Measurements from ENCODE around the gene PAK4.
"Not testable (repeated sequence)": the region's sequence is repeated elsewhere in the genome, so short reads cannot be mapped to it uniquely, and the experiment has no call there.

The PAK4 gene

DNA sequence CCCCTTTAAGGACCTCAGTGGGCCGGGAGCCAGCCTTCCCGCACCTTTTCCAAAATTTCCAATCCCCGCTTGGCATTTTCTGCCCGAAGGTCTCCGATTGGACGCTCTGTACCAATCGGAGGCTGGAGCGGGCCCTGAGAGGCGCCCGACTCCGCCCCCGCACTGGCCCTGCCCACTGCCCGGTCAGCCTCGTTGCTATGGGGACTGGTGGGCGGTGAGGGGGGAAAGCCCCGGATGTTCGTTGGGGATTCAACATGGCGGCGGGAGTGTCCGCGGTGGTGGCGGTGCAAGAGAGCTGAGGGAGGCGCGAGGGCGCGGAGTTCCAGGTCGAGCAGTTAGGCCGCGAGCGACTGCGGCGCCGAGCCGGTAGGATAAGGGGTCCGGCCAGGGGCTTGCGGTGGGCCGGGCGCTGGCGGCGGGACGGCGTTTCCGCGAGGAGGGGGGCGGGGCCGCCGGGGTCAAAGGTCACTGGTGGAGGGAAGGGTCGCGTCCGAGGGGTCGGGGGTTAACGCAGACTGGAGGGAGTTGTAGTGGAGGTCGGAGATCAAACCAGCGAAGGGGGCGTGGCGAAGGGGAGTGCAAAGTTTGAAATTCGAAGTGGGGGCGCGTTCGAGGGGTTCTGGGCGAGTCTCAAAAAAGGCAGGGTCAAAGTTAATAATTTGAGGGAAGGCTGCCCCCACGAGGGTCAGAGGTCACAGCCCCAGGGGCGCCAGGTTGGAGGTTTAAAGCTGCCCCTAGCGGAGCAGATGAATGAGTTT, at the start of gene PAK4:
TSS of gene PAK4 (plus strand) at position 233 of the 758 bp plus-strand sequence. CDS start 43,768 bp downstream, outside the sequence.
- DNase-seq: peak; percentile 99

DNA sequence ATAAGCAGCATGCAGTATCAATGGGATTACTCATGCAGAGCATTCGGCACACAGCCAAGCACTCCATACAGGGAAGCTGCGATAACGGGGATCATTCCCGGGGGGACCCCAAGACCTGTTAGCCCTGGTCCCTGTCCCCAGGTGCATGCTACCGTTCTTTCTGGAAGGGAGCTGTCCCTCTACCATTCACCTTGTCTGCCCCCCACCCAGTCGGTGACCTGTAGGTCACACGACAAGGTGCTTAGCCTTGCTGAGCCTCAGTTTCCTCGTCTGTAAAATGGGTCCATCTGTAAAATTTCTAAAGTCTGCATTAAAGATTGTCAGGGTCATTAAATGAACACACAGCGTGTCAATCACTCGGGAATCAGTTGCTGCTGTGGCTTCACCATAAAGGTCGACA, 48.3 kb upstream of the PAK4 start:
- no peak for DNase-seq

DNA sequence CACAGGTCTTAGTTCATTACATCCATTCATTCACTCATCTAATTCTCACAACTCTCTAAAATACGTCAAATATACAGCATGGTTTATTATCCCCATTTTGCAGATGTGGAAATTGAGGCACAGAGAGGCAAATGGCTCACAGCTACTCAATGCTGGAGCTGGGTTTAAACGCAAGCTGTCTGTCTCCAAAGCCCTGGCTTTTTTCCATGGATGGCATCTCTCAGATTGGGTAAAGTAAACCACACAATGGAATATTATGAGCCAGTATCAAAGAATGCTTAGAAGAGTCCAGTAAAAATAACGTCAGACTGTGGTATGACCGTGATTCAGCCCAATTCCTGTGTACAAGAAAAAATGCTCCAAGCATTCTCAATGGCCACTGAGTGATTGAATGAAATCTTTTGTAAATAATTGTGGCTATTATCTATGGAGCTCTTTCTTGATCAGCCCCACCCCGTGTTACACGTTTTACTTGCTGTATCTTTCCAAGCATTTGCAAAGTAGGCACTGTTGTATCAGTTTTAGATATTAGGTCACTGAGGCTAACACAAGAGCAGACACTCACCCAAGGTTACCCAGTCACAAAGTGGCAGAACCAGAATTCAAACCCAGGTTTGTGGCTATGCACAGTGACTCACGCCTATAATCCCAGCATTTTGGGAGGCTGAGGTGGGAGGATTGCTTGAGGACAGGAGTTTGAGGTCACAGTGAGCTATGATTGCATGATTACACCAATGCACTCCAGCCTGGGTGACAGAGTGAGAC, 47.0 kb upstream of the PAK4 start:
- no peak for DNase-seq

DNA sequence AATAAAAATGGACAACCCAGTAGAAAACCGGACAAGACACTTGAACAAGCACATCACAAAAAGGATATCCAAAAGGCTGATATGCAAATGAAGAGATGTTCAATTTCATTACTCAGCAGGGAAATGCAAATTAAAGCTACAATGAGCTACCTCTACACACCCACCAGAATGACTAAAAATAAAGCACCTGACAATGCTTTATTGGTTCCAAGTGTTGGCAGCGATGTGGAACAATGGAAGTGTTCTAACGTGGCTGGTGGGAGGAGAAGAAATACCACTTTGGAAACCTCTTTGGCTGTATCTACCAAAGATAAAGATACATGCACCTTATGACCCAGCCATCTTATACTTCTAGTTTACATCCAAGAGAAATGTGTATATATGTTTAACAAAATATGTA, 45.2 kb upstream of the PAK4 start:
- no peak for DNase-seq

DNA sequence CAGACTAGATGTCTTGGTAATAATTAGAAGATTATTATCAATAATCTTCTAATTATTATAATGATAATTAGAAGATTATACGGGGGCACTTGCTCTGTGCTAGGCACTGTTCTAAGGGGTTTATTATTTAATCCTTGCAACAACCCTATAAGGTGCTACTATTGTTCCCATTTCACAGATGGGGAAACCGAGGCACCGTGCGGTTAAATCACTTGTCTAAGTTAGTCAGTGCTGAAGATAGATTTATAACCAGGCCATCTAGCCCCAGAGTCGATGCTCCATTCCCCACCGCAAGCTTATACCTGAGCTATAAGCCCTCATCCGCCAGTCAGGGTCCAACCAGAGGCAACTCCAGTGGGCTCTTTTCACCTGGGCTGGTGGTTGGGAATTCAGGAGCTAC, 43.4 kb upstream of the PAK4 start:
- DNase-seq: no peak

DNA sequence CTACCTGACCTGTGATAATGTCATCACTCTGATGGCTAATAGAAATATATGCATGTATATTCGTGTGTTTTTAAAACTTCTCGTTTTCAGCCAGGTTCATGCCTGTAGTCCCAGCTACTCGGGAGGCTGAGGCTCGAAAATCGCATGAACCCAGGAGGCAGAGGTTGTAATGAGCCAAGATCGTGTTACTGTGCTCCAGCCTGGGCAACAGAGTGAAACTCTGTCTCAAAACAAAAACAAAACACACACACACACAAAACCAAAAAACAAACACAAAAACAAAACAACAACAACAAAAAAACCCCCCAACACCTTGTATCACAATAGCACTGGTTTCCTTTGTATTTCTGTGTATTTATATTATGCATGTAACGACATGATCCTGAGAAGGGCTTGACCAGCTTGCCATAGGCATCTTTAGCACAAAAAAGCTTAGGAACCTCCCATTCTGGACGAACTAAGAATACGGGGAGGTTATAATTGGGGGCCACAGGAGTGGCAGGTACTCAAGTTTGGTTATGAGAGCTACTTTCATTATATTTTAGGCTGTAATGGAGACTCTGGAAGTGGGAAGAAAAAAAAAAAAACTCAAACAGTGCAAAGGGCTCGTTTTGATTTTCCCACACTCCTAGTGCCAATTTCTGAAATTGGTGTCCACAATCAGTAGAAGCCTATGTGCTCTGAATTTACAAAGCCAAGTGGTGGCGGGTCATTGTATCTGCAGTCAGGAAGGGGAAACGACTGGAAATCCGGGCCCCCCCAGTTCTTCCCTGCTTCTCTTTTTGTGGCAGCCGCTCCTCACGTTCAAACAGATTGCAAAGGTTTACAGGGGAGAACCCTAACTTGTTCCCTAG, 42.6 kb upstream of the PAK4 start:
- DNase-seq: no peak

DNA sequence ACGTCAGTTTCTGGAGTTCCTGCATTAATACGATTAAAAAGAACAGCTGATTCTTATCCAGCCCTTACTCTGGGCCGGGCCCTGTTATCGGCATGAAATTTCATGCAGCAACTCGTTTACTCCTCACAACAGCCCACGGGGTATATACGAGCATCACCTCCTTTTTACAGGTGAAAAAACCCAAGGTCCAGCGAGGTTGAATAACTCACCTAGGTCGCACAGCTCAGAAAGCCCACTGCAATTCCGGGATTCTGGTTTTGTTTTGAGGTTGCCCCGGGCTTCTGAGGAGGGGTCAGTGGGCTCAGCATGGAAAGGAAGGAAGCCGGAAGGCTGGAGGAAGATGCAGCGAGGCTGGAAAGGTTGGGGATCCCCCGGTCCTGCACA, 42.0 kb upstream of the PAK4 start:
- DNase-seq: no peak

DNA sequence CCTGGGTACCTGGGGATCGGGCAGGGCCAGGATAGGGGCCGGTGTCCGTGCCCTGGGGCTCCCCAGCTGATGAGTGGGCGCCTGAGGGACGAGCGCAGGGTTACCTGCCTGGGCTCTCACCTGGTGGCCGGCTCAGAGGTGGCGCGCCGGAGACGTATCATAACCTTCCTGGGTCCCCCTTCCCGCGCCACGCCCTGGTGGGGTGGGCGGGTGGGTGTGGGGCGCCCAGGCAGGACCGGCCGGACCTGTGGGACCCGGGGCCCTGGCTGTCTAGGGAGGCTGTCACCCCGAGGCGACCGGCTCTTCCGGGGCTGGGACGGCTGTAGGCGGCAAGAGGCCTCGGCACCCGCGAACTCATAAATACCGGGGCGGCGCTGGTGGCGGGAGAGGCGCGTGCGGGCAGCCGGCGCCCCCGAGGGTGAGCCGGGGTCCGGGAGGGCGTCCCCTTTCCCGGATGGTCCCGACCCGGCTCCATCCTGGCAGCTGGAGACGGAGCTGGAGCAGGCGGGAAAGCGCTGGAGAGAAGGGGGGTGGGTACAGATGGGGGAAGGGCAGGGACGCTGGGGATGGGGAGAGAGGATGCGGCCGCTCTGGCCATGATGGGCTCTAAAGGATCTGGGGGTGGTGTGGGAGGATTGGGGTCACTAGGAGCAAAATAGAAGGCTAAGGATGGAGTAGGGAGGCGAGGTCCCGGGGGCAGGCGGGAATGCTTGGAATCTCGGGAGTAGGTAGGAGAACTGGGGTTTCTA, 41.4 kb upstream of the PAK4 start, which contains the start of gene ACP7:
TSS of gene ACP7 (plus strand) at position 386 of the 749 bp plus-strand sequence. CDS start 902 bp downstream, outside the sequence.
- DNase-seq: peak; percentile 17

DNA sequence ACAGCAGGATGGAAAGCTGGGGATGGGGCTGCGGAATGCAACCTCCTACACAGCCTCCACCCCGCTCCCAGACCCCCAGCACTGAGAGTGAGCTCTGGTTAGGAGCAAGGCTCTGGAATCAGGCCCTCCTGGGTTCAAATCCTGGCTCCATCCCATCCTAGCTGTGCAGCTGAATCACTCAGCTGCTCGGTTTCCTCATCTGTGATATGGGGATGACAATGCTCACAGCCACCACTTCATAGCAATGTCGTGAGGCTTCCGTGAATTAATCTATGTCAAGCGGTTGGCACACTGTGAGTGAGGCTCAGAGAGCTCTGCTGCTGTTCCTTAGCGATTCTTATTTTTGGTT, 40.9 kb upstream of the PAK4 start:
- no peak for DNase-seq

DNA sequence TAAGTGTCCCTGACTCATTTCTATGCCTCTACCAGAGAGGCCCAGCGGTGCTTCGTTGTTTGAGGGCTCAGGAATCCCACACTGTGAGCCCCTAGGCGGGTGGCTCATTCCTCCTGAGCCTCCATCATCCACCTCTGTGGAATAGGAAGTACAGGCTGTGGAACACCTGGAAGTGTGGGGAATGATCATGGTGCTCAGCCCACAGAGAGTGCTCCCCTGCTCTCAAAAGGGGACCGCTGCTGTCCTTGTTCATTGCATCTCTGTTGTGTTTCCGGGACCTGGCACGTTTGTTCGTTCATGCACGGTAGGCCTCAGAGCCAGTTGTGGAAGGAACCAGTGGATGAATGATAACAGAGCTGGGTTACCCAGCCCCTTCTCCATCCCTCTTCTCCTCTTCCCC, 40.2 kb upstream of the PAK4 start:
- DNase-seq: no peak

DNA sequence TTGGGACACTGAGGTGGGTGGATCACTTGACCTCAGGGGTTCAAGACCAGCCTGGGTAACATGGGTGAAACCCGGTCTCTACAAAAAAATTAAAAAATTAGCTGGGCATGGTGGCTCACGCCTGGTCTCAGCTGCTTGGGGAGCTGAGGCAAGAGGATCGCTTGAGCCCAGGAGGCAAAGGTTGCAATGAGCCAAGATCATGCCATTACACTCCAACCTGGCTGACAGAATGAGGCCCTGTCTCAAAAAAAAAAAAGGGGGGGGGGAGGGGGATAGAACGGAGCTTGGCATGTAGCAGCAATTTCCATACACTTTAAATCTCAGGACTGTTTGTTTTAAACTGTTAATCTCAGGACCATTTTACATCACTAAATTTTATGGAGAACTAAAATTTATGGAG, 39.2 kb upstream of the PAK4 start:
- DNase-seq: no peak

DNA sequence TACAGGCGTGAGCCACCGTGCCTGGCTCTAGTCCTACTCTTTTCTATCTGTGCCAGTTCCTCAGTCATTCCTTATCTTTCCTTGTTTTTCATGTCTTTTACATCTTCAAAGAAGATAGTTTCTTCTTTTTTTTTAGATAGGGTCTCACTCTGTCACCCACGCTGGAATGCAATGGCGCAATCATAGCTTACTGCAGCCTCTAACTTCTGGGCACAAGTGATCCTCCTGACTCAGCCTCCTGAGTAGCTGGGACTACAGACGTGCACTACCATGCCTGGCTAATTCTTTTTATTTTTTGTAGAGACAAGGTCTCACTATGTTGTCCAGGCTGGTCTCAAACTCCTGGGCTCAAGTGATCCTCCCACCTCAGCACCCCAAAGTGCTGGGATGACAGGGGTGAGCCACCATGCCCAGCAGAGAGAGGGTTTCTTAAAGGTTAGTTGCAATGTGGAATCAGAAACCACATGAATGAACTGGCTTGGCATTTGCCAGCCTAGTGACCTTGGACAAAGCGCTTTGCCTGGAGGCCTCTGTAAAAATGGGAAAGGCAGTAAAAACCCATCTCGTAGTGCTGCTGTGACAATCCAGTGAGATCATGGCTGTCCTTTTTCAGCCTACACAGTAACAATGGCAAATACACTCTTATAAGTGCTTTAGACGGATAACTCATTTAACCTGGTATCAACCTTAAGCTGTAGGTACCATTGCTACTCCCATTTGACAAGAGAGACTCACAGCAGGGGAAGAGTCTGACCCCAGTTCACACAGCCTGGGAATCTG, 37.5 kb upstream of the PAK4 start:
- DNase-seq: no peak

DNA sequence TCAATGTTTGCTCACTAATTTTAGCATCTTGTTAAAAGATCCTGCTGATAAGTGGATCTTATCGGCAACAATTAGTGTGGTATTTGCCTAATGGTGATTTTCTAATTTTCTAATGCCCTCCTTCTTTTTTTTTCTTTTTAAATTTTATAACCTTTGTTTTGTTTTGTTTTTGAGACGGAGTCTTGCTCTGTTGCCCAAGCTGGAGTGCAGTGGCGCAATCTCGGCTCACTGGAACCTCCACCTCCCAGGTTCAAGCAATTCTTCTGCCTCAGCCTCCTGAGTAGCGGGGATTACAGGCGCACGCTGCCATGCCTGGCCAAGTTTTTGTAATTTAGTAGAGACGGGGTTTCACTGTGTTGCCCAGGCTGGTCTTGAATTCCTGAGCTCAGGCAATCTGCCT, 35.6 kb upstream of the PAK4 start:
- DNase-seq: not testable (repeated sequence)

DNA sequence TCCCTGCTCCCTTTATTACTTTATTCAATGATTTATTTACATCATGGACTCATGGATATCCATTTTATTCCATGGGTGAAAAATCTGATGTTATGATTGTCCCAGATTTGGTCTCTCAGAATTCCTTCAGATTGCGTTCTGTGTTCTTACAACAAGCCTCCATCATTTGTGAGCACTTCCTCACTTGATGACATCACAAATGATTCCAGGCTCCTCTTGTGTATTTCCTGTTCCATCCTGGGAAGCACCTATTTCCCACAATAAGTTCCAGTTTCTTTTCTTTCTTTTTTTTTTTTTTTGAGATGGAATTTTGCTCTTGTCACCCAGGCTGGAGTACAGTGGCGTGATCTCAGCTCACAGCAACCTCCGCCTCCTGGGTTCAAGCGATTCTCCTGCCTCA, 34.7 kb upstream of the PAK4 start:
- DNase-seq: no peak

DNA sequence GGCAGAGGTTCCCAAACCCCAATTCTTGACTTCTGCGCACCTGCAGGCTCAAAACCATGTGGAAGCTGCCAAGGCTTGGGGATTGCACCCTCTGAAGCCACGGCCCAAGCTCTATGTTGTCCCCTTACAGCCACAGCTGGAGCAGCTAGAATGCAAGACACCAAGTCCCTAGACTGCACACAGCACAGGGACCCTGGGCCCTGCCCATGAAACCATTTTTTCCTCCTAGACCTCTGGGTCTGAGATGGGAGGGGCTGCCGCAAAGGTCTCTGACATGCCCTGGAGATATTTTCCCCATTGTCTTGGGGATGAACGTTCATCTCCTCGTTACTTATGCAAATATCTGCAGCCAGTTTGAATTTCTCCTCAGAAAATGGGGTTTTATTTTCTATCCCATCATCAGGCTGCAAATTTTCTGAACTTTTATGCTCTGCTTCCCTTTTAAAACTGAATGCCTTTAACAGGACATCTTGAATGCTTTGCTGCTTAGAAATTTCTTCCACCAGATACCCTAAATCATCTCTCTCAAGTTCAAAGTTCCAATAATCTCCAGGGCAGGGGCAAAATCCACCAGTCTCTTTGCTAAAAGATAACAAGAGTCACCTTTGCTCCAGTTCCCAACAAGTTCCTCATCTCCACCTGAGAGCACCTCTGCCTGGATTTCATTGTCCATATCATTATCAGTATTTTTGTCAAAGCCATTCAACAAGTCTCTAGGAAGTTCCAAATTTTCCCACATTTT, 29.6 kb upstream of the PAK4 start:
- DNase-seq: not testable (repeated sequence)

DNA sequence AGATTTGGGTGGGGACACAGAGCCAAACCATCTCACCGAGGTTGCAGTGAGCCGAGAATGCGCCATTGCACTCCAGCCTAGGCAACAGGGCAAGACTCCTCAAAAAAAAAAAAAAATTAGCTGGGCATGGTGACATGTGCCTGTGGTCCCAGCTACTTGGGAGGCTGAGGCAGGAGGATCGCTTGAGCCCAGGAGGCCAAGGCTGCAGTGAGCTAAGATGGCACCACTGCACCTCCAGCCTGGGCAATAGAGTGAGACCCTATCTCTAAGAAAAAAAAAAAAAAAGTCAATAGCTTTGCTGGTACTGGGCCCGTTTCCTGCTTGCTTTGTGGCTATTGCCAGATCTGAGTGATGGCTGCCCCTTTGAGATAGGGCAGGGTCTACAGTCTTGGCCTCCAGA, 28.3 kb upstream of the PAK4 start:
- DNase-seq: no peak

DNA sequence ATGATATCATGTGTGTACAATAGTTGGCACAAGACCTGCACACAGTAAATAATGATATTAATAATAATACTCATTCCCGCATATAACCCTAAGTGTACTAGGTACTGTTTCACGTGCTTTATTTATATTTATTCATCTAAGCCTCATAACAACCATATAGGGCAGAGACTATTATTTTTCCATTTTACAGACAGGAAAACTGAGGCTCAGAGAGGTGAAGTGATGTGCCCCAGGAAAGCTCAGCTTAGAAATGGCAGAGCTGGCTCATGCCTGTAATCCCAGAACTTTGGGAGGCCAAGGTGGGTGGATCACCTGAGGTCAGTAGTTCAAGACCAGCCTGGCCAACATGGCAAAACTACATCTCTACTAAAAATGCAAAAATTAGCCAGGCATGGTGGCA, 27.9 kb upstream of the PAK4 start:
- DNase-seq: no peak

DNA sequence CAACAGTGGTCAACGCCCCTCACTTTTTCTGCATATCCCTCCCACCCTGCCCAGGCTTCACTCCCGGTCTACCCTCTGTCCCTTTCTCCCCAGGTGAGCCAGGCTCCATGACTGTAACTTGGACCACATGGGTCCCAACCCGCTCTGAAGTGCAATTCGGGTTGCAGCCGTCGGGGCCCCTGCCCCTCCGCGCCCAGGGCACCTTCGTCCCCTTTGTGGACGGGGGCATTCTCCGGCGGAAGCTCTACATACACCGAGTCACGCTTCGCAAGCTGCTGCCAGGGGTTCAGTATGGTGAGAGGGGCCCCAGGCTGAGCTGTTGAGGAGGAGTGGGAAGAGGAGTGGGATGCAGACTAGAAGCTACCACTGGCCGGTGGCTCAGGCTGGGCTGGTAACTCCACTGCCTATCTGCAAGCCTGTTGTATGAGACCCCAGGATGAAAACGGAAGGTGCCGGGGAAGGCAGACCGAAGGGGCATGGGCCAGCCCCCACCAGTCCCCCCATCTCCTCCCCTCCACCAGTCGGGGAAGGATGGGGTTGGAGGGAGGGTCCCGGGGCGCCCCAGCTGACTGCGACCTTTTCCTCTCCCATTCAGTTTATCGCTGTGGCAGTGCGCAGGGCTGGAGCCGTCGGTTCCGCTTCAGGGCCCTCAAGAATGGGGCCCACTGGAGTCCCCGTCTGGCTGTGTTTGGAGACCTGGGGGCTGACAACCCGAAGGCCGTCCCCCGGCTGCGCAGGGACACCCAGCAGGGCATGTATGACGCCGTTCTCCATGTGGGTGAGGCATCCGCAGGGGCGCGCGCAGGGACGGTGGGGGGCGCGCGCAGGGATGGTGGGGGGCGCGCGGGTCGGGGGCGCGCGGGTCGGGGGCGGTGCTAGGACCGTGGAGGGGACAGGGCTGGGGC, 27.0 kb upstream of the PAK4 start:
- DNase-seq: no peak

DNA sequence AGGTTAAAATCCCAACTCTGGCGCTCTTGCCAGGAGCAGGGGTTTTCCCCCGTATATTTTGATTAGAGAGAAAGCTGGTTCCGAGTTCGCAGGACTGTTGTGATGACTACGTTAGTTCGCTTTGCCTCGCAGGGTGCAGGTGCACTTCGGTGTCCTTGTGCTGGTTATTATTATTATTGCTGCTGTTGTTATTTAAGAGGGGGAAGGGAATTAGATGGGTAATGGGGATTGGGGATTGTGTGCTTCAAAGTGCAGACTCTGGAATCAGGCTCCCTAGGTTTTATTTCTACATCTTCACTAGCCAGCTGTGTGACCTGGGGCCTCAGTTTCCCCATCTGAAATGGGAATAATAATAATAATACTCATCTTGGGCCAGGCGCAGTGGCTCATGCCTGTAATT, 26.2 kb upstream of the PAK4 start:
- no peak for DNase-seq

Data from activated CD4-positive, alpha-beta T cell treated with anti-CD3 and anti-CD28 coated beads for 48 hours (primary cell).